Tibial artery (tissue), 4 donors: Measurements from ENCODE around the gene ITPR3.
A peak's percentile ranks its signal among the peaks of the same experiment; 100 is the strongest.

Source experiments
- DNase-seq, 2 donors: peaks; one replicate each; pipeline ENCODE4 v3.0.0-alpha.2; 2019
- H3K27ac ChIP-seq, 2 donors: fragments of 200-600 bp; sonication (generic) in 1 of 2; 1 replicate in 1 of 2; 2 replicates in 1 of 2; pipeline ENCODE4 v1.5.1; 2018 to 2019; ENCODE audit warnings: mild to moderate bottlenecking in 1 of 2
- H3K27me3 ChIP-seq, 2 donors: fragments of 200-600 bp; sonication (generic) in 1 of 2; one replicate each; pipeline versions ENCODE4 v1.5.1 to v1.6.0; 2016 to 2019
- H3K36me3 ChIP-seq, 3 donors: fragments of 200-600 bp; sonication (generic) in 2 of 3; one replicate each; pipeline ENCODE4 v1.5.1; 2016 to 2019; ENCODE audit warnings: mild to moderate bottlenecking in 2 of 3
- H3K4me1 ChIP-seq, 4 donors: fragments of 200-600 bp; sonication (generic) in 2 of 4; 1 replicate in 3 of 4; 2 replicates in 1 of 4; pipeline ENCODE4 v1.5.1; 2016 to 2019
- H3K4me3 ChIP-seq, 2 donors: fragments of 200-600 bp; sonication (generic) in 1 of 2; 1 replicate in 1 of 2; 2 replicates in 1 of 2; pipeline ENCODE4 v1.5.1; 2018 to 2019; ENCODE audit warnings: mild to moderate bottlenecking in 2 of 2
- H3K9me3 ChIP-seq, 3 donors: fragments of 200-600 bp; sonication (generic) in 1 of 3; one replicate each; pipeline ENCODE4 v1.5.1; 2016 to 2019
- CTCF ChIP-seq, 2 experiments: fragments of 200-600 bp in 1 of 2; fragments of 450-650 bp in 1 of 2; IDR thresholded peaks; one replicate each; pipeline ENCODE4 v1.5.1; 2017 to 2019; ENCODE audit warnings: antibody characterized with exemption in 2 of 2, mild to moderate bottlenecking in 1 of 2, moderate library complexity in 1 of 2
- intact Hi-C: fragments of 100-400 bp; cut with DNase I; formaldehyde crosslinking; loops from one replicate; pipeline ENCODE4 v1.15.0; 2023; ENCODE audit warnings: low total_unique reads

ITPR3 gene

GRCh38 chr6:33606642-33607041, 14.5 kb upstream of the ITPR3 start:
- Histone ChIP-seq H3K27ac (no peak overlapping the region), H3K4me3 (no peak overlapping the region), H3K4me1 (peaks cover 0 to 7% (median 2%) of the 10 kb centered on the region in 4 donors), H3K9me3 (peaks cover 0 to 11% (median 6%) of the 10 kb centered on the region in 3 donors), H3K27me3 (peaks cover 0 to 6% of the 10 kb centered on the region in 2 donors), H3K36me3 (no peaks in the 10 kb centered on the region)
- TF ChIP-seq CTCF (IDR thresholded peaks at IDR 0.05), result no peak
- intact Hi-C loops, result no loop called here
- DNase-seq, result no peak

GRCh38 chr6:33607126-33607783, 13.9 kb upstream of the ITPR3 start:
- DNase-seq, result peak in 1 of 2 donors; percentile 42
- H3K4me3 ChIP-seq, result no peak overlapping the region
- intact Hi-C loops, result no loop called here

GRCh38 chr6:33607784-33608161, 13.3 kb upstream of the ITPR3 start:
- Histone ChIP-seq H3K4me3 (no peak overlapping the region), H3K36me3 (no peaks in the 10 kb centered on the region), H3K27ac (no peak overlapping the region), H3K27me3 (peaks cover 0 to 3% of the 10 kb centered on the region in 2 donors), H3K9me3 (peaks cover 0 to 11% (median 6%) of the 10 kb centered on the region in 3 donors), H3K4me1 (peaks cover 0 to 7% (median 2%) of the 10 kb centered on the region in 4 donors)
- no peak for TF ChIP-seq CTCF (IDR thresholded peaks at IDR 0.05)
- intact Hi-C loops, result no loop called here
- peak in 1 of 2 donors; percentile 56 for DNase-seq

More at GRCh38 chr6:33607126-33607783, 13.9 kb upstream of the ITPR3 start:
- Histone ChIP-seq H3K27ac (no peak overlapping the region), H3K4me1 (peaks cover 0 to 7% (median 2%) of the 10 kb centered on the region in 4 donors), H3K27me3 (peaks cover 0 to 3% of the 10 kb centered on the region in 2 donors), H3K36me3 (no peaks in the 10 kb centered on the region), H3K9me3 (peaks cover 0 to 11% (median 6%) of the 10 kb centered on the region in 3 donors)
- no peak for TF ChIP-seq CTCF (IDR thresholded peaks at IDR 0.05)

- Histone ChIP-seq H3K27ac (no peak overlapping the region), H3K4me1 (peaks cover 0 to 7% (median 3%) of the 10 kb centered on the region in 4 donors), H3K36me3 (no peaks in the 10 kb centered on the region), H3K4me3 (no peak overlapping the region), H3K27me3 (peaks cover 0 to 7% of the 10 kb centered on the region in 2 donors), H3K9me3 (peaks cover 0 to 7% (median 5%) of the 10 kb centered on the region in 3 donors)
- no peak for TF ChIP-seq CTCF (IDR thresholded peaks at IDR 0.05)
- DNase-seq, result peak in 1 of 2 donors; percentile 23
- intact Hi-C loops, result no loop called here
These were observed 12.1 kb upstream of the ITPR3 start for GRCh38 chr6:33609019-33609418.

- Histone ChIP-seq H3K36me3 (no peaks in the 10 kb centered on the region), H3K9me3 (peaks cover 0 to 2% (median under 1%) of the 10 kb centered on the region in 3 donors), H3K27me3 (peaks cover 0 to 7% of the 10 kb centered on the region in 2 donors), H3K27ac (no peak overlapping the region), H3K4me3 (no peak overlapping the region), H3K4me1 (peaks cover 0 to 7% (median 3%) of the 10 kb centered on the region in 4 donors)
- peak; percentile 74 to 76 for DNase-seq
- intact Hi-C loops, result no loop called here
- no peak for TF ChIP-seq CTCF (IDR thresholded peaks at IDR 0.05)
These were observed 11.6 kb upstream of the ITPR3 start for GRCh38 chr6:33609528-33609927.
